SH-SY5Y (cell line): ENCODE results near the gene ARID4A.

Experiments
- GATA2 ChIP-seq: IDR thresholded peaks from 2 replicates; pipeline ENCODE4 v1.6.1; 2011; ENCODE audit warnings: mild to moderate bottlenecking, low read depth, low read length
- GATA3 ChIP-seq: IDR thresholded peaks from 2 replicates; pipeline ENCODE4 v1.6.1; 2011; ENCODE audit warnings: low read depth, mild to moderate bottlenecking, low read length, moderate library complexity

Gene ARID4A

GRCh38 chr14:58305730-58306129 is 7.4 kb downstream of the ARID4A start:
- no peak for TF ChIP-seq GATA3
- TF ChIP-seq GATA2: no peak

DNA sequence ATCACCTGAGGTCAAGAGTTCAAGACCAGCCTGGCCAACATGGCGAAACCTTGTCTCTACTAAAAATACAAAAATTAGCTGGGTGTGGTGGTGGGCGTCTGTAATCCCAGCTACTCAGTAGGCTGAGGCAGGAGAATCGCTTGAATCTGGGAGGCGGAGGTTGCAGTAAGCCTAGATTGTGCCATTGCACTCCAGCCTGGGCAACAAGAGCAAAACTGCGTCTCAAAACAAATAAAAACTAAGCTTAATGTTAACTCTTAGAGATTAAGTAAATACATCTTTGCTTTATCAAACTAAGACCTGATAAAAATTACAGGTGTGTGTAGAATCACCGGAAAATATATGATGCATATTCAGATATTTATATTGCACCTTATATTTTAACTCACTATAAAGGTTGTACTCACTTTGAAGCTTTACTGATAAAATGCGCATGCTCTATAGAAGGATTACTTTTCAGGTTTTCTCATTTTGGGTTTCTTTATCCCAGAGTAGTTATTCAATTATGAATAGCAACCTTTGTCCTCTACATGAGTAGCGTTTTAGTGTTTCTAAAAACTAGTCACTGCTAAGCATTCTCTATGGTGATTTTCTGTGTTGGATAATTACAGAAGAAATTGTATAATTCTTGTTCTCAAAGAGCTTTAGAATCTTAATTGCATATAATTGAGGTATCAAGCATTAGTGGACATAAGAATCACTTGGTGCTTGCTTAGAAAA is 9.4 kb downstream of the ARID4A start:
- TF ChIP-seq GATA3 (no peak), GATA2 (no peak)

DNA sequence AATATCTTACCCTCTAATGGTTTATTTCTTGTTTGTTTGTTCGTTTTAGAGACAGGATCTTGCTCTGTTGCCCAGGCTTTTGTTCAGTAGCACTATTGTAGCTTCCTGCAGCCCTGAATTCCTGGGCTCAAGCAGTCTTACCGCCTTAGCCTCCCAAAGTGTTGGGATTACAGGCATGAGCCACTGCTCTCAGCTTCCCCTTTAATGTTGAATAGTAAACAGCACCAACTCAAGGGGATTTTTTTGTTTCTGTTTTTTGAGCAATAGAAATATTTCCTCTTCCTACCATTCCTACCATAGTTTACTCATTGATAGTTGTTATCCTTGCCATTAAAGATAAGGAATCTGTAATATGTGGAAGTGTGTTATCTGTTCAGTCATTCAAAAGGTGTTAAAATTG is 10.7 kb downstream of the ARID4A start:
- TF ChIP-seq GATA2: no peak
- no peak for TF ChIP-seq GATA3

- TF ChIP-seq GATA2 (no peak), GATA3 (no peak)
These were observed 15.3 kb downstream of the ARID4A start for GRCh38 chr14:58313699-58314098.

DNA sequence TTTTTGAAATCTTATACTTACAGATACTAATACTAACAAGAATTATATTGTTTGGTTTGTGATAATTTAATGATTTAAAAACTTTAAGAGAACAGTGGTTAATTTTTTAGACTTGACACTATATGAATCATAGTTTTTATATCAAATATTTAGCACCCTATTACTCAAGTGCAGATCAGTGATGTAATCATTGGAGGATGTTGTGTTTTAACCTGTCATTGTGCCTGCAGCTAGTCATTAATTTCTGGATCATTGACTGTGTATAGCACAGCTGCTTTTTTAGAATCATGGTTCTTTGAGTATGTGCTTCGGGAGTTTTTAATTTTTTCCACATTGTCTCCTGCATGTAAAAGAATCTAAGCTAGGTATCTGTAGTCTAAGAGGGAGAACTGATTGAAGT is 17.3 kb downstream of the ARID4A start:
- TF ChIP-seq GATA3: no peak
- no peak for TF ChIP-seq GATA2

GRCh38 chr14:58327019-58327418 is 28.7 kb downstream of the ARID4A start:
- TF ChIP-seq GATA3: no peak
- TF ChIP-seq GATA2: no peak

DNA sequence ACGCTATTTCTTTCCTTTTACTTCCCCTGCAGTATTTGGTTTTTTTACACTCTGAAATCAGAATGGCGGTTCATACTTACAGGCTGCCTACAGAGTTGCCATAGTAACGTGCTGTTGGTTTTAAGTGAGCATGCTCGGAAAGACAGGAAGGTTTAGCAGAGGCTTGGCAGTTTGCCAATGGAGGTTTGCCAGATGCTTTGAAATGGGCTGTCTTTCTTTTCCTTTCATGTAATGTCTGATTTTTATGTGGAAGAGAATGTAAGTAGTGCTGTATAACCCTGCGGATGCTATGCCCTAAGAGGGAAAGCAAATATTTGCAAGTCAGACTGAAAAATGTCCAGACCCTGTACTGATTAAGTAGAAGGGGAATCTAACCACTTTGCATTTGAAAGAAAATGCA is 32.8 kb downstream of the ARID4A start:
- no peak for TF ChIP-seq GATA3
- no peak for TF ChIP-seq GATA2

- TF ChIP-seq GATA2: no peak
- no peak for TF ChIP-seq GATA3
These were observed 34.2 kb downstream of the ARID4A start for GRCh38 chr14:58332561-58332960.

- no peak for TF ChIP-seq GATA3
- no peak for TF ChIP-seq GATA2
These were observed 42.9 kb downstream of the ARID4A start for GRCh38 chr14:58341152-58341748.

GRCh38 chr14:58353516-58354299 is 55.4 kb downstream of the ARID4A start:
- TF ChIP-seq GATA3: no peak
- TF ChIP-seq GATA2: no peak

GRCh38 chr14:58354808-58355207 is 56.5 kb downstream of the ARID4A start:
- TF ChIP-seq GATA2 (no peak), GATA3 (no peak)

GRCh38 chr14:58356268-58356667 is 57.9 kb downstream of the ARID4A start:
- TF ChIP-seq GATA2: no peak
- no peak for TF ChIP-seq GATA3

- TF ChIP-seq GATA2 (no peak), GATA3 (no peak)
These were observed 64.5 kb downstream of the ARID4A start for GRCh38 chr14:58362798-58363412.

DNA sequence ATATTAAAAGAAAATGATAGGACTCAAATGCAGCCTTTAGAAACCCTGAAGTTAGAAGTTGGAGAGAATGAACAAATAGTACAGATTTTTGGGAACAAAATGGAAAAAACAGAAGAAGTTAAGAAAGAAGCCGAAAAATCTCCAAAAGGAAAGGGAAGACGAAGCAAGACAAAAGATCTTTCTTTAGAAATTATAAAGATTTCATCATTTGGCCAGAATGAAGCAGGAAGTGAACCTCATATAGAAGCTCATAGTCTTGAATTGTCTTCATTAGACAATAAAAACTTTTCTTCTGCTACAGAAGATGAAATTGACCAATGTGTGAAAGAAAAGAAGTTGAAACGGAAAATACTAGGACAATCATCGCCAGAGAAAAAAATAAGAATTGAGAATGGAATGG is 66.0 kb downstream of the ARID4A start:
- TF ChIP-seq GATA2: no peak
- TF ChIP-seq GATA3: no peak
